Upper lobe of right lung (tissue), 1 donor: ENCODE measurements around the gene BPI. TPM values are rescaled to one million over a fixed set of nuclear protein-coding genes. Genes with fewer than 3 reads are reported as not detected.
A peak's percentile ranks its signal among the peaks of the same experiment; 100 is the strongest.

ENCODE experiments used
- ATAC-seq: fragments of 200-7000 bp; cut with Tn5 transposase; one replicate; pipeline ENCODE4 v1.9.1; 2020; ENCODE audit warnings: mild to moderate bottlenecking, moderate library complexity
- DNase-seq: peaks from one replicate; pipeline ENCODE4 v3.0.0-alpha.2; 2020
- H3K27ac ChIP-seq: fragments of 200-600 bp; one replicate; pipeline ENCODE4 v1.8.0; 2022
- H3K27me3 ChIP-seq: fragments of 200-600 bp; one replicate; pipeline ENCODE4 v1.8.0; 2022; ENCODE audit warnings: mild to moderate bottlenecking
- H3K36me3 ChIP-seq: fragments of 200-600 bp; one replicate; pipeline ENCODE4 v1.8.0; 2022
- H3K4me1 ChIP-seq: fragments of 200-600 bp; one replicate; pipeline ENCODE4 v1.8.0; 2022
- H3K4me3 ChIP-seq: fragments of 200-600 bp; one replicate; pipeline ENCODE4 v1.8.0; 2022; ENCODE audit warnings: mild to moderate bottlenecking
- H3K9me3 ChIP-seq: fragments of 200-600 bp; one replicate; pipeline ENCODE4 v1.8.0; 2022
- intact Hi-C: fragments of 100-400 bp; cut with DNase I; formaldehyde crosslinking; loops from one replicate; pipeline ENCODE4 v1.11.0; 2022
- total RNA-seq: library from RNA; stranded (reverse); fragmentation: NEBNext Ultra II Directional; extraction: Animal tissue kit (Norgen Biotek cat#: 25700); gene quantifications from one replicate; pipeline ENCODE4 v1.2.1, GENCODE V29; 2021
- TF ChIP-seq, protein P1 (sequence below): fragments of 200-600 bp; IDR thresholded peaks from one replicate; pipeline ENCODE4 v1.8.0; 2022; ENCODE audit warnings: antibody characterized with exemption
- donor health status: DM: no; HTN: yes; CAD: no; lungs with severe emphysema.

BPI gene
- total RNA-seq, 1 donor from 2014 or later = not detected

DNA sequence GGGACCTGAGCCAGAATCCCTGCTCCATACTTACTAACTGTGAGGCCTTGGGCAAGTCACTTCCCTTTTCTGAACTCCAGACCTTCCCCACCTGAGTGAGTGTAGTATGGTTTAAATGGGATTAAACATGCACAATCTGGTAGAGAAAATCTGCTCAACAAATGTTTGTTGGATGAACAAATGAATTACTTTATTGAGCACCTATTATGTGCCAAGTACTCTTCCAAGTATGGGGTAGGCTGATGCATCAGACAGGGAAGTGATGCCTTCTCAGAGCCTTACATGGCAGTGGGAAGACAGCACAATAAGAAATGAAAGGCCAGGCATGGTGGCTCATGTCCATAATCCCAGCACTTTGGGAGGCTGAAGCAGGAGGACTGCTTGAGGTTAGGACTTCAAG, 27.3 kb downstream of the BPI start:
- TF ChIP-seq, protein P1, sequence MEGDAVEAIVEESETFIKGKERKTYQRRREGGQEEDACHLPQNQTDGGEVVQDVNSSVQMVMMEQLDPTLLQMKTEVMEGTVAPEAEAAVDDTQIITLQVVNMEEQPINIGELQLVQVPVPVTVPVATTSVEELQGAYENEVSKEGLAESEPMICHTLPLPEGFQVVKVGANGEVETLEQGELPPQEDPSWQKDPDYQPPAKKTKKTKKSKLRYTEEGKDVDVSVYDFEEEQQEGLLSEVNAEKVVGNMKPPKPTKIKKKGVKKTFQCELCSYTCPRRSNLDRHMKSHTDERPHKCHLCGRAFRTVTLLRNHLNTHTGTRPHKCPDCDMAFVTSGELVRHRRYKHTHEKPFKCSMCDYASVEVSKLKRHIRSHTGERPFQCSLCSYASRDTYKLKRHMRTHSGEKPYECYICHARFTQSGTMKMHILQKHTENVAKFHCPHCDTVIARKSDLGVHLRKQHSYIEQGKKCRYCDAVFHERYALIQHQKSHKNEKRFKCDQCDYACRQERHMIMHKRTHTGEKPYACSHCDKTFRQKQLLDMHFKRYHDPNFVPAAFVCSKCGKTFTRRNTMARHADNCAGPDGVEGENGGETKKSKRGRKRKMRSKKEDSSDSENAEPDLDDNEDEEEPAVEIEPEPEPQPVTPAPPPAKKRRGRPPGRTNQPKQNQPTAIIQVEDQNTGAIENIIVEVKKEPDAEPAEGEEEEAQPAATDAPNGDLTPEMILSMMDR = no peak
- H3K27me3 ChIP-seq = no peaks in the 10 kb centered on the region
- no peaks in the 10 kb centered on the region for H3K4me1 ChIP-seq
- no peak for DNase-seq
- no peaks in the 10 kb centered on the region for H3K9me3 ChIP-seq
- no peaks in the 10 kb centered on the region for H3K36me3 ChIP-seq
- H3K27ac ChIP-seq = no peak overlapping the region
- no peak overlapping the region for H3K4me3 ChIP-seq
- no peak for ATAC-seq
- intact Hi-C loops = no loop called here

- no peak overlapping the region for H3K4me3 ChIP-seq
- H3K9me3 ChIP-seq = no peaks in the 10 kb centered on the region
- TF ChIP-seq, protein P1 = no peak
- DNase-seq (no peak), ATAC-seq (no peak)
- no peaks in the 10 kb centered on the region for H3K36me3 ChIP-seq
- H3K27ac ChIP-seq = no peak overlapping the region
- intact Hi-C loops = no loop called here
- H3K27me3 ChIP-seq = no peaks in the 10 kb centered on the region
- H3K4me1 ChIP-seq = no peaks in the 10 kb centered on the region
Measured at GRCh38 chr20:38331814-38332213, 27.9 kb downstream of the BPI start.

DNA sequence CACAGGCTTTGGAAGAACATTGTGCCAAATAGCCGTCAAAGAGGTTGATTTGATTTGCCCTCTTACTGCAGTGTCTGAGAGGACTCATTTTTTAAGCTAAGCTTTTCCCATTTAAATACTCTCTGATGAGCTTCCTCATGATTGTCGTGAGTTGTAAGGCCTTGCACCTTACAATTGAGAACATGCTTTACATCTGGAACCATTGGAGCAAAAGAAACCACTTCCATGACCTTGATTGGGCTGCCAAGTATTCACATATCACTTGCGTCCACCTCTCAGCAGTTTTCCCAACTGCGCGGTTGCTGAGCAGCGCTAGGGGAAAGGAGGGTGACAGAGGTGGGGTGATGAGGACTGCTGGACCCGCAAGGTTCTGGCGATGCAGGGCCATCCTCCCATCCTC, 30.1 kb downstream of the BPI start:
- TF ChIP-seq, protein P1 = no peak
- ATAC-seq (no peak), DNase-seq (no peak)
- Histone ChIP-seq H3K27ac (no peak overlapping the region), H3K4me1 (no peaks in the 10 kb centered on the region), H3K27me3 (no peaks in the 10 kb centered on the region), H3K4me3 (no peak overlapping the region), H3K36me3 (no peaks in the 10 kb centered on the region), H3K9me3 (no peaks in the 10 kb centered on the region)
- intact Hi-C loops = no loop called here

DNA sequence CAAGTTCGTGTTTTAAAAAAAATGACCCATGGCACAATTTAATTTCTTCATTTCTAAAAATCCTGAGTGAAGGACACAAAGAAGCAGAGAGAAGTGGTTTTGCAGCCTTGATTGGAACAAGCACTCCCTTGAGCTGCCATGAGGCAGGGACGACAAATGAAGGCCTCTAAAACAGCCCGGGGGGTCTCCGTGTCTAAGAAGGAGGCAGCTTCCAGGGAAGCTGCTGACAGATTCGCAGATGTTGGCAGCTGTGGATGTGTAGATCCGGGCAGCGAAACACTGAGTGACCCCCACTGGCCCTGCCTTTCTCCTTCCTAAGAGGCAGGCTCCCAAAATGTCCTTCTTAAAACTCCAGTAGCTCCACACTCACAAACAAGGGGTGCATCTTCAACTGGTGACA, 32.8 kb downstream of the BPI start:
- Histone ChIP-seq H3K27ac (no peak overlapping the region), H3K36me3 (no peaks in the 10 kb centered on the region), H3K4me1 (no peaks in the 10 kb centered on the region), H3K27me3 (no peaks in the 10 kb centered on the region), H3K4me3 (no peak overlapping the region), H3K9me3 (no peaks in the 10 kb centered on the region)
- intact Hi-C loops = no loop called here
- TF ChIP-seq, protein P1 = no peak
- no peak for DNase-seq
- ATAC-seq = no peak

- Histone ChIP-seq H3K27ac (no peak overlapping the region), H3K4me1 (no peaks in the 10 kb centered on the region), H3K36me3 (no peaks in the 10 kb centered on the region), H3K9me3 (no peaks in the 10 kb centered on the region), H3K27me3 (no peaks in the 10 kb centered on the region), H3K4me3 (no peak overlapping the region)
- intact Hi-C loops = no loop called here
- DNase-seq = no peak
- peak; percentile 66 for ATAC-seq
- TF ChIP-seq, protein P1 = peak; percentile 30
Measured at GRCh38 chr20:38337561-38338140, 33.7 kb downstream of the BPI start.
